GM12874 (cell line): ENCODE data around the gene SWT1.

ENCODE experiments used
- TF ChIP-seq, protein P1 (sequence below): IDR thresholded peaks from 2 replicates; pipeline ENCODE4 v1.5.1; 2011; ENCODE audit warnings: low read depth, mild to moderate bottlenecking, control low read depth, low read length, moderate library complexity; ENCODE audit not compliant: insufficient read depth

The SWT1 gene

DNA sequence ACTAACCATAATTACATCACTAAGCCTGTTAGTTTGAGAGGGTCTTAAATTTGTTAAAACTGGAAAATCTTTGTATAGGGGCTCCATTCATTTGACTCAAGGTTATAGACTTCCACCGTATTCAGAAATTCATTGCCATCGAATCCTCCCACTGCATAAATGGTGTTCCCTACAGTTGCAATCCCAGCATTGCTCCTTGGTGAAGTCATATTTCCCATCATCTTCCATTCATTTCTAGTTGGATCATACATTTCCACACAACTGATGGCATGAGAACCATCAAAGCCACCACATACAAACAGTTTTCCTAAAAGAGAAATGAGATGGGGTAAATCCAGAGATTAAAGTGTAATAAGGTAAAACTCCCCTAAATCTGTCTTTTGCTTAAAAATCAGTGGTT, 141.0 kb downstream of the SWT1 start:
- TF ChIP-seq, protein P1, sequence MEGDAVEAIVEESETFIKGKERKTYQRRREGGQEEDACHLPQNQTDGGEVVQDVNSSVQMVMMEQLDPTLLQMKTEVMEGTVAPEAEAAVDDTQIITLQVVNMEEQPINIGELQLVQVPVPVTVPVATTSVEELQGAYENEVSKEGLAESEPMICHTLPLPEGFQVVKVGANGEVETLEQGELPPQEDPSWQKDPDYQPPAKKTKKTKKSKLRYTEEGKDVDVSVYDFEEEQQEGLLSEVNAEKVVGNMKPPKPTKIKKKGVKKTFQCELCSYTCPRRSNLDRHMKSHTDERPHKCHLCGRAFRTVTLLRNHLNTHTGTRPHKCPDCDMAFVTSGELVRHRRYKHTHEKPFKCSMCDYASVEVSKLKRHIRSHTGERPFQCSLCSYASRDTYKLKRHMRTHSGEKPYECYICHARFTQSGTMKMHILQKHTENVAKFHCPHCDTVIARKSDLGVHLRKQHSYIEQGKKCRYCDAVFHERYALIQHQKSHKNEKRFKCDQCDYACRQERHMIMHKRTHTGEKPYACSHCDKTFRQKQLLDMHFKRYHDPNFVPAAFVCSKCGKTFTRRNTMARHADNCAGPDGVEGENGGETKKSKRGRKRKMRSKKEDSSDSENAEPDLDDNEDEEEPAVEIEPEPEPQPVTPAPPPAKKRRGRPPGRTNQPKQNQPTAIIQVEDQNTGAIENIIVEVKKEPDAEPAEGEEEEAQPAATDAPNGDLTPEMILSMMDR, result no peak

DNA sequence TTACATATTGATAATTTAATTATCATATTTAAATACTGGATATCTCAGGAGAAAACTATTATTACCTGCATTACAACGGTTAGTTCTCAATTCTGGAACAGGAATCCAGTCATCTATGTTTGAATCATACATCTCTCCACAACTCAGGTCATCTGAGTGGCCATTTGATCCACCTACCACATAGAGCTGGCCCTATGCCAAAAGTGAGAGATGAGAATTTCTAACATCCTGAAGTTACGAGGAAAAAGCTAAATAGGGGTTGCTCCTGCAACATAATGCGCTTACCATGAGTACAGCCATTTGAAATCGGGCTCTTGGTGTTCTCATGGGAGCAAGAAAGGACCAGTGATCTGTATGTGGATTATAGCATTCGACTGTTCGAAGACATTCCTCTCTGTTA, 143.2 kb downstream of the SWT1 start:
- TF ChIP-seq, protein P1, result no peak

DNA sequence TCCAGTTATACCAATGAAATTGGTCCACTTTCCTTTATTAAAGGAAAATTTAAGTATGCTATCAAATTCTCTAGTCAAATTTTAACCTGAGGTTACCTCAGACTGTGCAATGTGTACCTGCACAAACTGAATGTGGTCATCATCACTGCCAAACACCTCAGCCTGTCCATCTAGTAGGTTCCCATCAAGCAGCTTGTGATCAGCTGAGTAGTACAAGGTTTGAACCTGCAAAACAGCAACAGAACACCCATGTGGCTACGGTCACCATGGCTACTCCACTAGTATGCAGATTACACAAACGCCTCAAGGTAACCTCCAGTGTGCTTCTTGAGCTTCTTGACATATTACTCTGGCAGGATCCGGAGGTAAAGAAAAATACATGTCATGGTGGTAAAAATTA, 148.5 kb downstream of the SWT1 start:
- TF ChIP-seq, protein P1, result no peak

DNA sequence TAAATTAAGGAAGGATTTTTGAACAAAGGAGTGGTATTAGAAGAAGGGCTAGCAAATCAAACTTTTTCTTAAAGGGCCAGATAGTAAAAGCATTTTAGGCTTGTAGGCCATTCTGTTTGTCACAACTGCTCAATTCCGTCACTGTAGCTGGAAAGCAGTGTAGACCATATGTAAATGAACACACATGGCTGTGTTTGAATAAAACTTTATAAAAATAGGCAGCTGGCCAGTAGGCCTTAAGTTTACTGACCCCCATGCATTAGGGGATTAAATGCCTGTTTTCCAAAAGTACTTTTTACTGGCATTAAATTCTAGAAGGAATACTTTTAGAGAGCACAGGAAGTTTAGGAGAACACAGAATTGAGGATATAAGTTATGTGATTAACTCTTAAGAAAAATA, 151.2 kb downstream of the SWT1 start:
- TF ChIP-seq, protein P1, result no peak

DNA sequence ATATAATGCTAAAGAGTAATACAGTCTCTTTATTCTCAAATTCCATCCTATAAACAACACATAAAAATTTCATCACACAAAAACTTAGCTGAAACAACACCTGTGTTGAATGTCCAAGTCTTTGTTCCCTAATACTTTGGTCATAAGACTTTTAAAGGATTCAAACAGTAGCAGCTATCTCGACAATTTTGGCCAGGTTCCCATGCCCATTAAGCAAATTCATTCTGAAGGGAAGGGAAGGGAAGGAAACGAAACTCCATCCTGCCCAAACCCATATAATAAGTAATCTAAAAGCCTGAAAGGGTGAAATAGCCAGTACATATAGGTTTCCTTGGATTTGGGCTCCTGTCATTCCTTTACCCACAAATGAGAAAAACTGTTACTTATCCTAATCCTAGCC, 152.6 kb downstream of the SWT1 start:
- TF ChIP-seq, protein P1, result no peak

DNA sequence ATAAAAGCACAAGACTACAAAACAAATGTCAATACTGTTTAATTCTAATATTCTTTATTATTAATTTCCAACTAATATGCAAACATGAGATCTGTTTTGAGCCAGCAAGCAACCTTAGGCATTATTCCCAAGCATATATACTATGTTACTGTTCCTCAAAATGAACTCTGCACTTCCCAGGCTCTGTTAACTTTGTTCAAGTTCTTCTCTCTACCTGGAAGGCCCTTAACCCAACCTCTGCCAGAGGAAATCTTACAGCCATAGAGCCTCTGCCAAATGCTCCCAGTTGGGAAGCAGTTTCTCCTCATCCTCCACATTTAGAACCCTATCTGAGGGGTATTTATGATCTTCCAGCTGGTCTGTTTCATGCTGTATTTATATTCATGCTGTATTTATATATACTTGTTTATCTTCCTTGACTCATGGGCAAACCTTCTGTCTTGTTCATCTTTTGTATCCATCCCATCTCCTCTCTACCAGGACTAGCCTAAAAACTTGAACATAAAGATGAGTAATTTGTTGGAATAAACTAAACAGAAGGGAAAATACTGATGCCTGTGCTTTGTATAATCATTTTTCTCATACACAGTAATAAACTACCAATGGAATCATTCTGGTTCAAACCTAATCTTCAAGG, 154.7 kb downstream of the SWT1 start:
- TF ChIP-seq, protein P1, result no peak

DNA sequence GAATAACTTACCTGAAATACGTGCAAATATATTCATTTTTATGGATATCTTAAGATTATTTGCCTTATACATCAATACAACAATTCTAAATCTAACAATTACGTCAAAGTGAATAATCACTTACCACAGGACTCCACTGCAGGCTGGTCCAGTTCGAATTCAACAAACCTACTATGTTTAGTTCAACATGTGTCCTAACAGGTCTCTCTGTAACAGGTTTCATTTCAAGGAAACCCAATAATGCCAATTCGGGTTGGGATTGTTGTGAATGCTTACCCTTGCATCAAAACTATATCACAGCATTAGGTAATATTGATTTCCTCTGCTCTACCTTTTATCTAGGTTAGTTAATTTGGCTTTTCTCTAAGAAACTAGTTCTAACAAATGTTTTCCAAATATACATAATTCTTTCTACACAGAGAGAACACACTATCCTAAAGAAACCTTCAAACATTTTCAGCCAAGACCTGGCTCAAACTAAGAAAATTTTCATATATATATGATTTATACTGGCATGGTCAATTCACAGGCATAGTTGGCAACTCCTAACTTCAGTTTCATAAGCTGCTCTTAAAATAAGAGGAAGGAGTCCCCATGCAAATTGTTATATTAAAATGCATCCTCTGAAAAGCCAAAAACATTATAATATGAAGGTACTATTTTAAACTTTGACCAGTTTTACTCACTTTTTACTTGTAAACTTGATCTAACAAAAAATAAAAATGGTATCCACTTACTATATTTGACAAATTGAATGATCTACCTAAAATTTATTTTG, 155.6 kb downstream of the SWT1 start:
- TF ChIP-seq, protein P1, result no peak
